PC-9 (cell line): Measurements from ENCODE around the gene LNX2.

Experiments
- EZH2 ChIP-seq: fragments of 200-600 bp; sonication (generic); IDR thresholded peaks from 2 replicates; pipeline ENCODE4 v1.8.0; 2017; ENCODE audit warnings: antibody characterized with exemption, low read depth
- TF ChIP-seq, protein P1 (sequence below): fragments of 200-600 bp; sonication (generic); conservative IDR thresholded peaks from 2 replicates; pipeline ENCODE4 v1.6.1; 2017; ENCODE audit warnings: mixed run types, antibody characterized with exemption, mild to moderate bottlenecking, moderate library complexity

DNA sequence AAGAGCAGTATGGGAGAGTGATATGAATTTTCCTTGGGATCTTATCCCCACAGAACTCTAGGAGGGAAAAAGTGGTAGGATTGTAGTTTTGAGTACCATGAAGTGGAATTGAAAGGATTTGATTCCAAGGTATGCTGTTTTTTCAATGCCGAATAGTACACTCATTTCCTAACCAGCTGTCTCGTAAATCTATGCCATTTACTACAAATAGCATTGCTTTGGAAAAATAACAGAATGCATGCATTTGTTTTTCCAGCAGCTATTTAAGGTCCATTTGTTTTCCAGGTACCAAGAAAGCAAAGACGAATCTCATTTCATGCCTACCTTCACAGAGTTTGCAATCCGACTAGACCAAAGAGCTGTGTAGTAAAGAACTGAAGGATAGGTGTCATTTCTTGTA lies 11.9 kb upstream of the LNX2 start:
- TF ChIP-seq, protein P1, sequence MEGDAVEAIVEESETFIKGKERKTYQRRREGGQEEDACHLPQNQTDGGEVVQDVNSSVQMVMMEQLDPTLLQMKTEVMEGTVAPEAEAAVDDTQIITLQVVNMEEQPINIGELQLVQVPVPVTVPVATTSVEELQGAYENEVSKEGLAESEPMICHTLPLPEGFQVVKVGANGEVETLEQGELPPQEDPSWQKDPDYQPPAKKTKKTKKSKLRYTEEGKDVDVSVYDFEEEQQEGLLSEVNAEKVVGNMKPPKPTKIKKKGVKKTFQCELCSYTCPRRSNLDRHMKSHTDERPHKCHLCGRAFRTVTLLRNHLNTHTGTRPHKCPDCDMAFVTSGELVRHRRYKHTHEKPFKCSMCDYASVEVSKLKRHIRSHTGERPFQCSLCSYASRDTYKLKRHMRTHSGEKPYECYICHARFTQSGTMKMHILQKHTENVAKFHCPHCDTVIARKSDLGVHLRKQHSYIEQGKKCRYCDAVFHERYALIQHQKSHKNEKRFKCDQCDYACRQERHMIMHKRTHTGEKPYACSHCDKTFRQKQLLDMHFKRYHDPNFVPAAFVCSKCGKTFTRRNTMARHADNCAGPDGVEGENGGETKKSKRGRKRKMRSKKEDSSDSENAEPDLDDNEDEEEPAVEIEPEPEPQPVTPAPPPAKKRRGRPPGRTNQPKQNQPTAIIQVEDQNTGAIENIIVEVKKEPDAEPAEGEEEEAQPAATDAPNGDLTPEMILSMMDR = no peak
- no peak for TF ChIP-seq EZH2
